ENCODE results near the gene LUM. TPM values are rescaled to one million over a fixed set of nuclear protein-coding genes. Genes with fewer than 3 reads are reported as not detected.

Gene LUM
- total and polyA plus RNA-seq, 2 experiments from 2014 or later = 0.27 TPM; not detected in 1

DNA sequence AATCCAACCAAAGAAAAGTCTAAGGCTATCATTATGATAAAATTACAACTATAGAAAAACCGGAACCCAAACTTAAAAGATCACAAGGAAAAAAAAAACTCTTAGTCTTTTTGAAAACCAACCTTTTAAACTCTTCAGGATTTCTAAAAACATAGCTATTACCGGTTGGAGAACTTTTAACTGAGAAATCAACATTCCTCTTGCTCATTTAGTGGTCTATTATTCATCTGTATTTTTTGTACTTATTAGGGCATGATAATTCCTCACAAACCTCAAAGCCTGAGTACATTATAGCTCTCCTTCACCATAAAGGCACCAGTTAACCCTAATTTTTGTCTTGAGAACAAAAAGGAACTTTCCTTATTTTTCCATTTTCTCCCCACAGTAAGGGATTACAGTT lies 10.4 kb downstream of the LUM start:
- Mint-ChIP-seq H3K27ac (no peak overlapping the region), H3K9me3 (no peaks in the 10 kb centered on the region), H3K4me1 (no peaks in the 10 kb centered on the region), H3K36me3 (ENCODE audit: low read depth) (no peaks in the 10 kb centered on the region), H3K4me3 (no peak overlapping the region), H3K27me3 (ENCODE audit: insufficient read depth, low read depth, poor library complexity) (no peaks in the 10 kb centered on the region)
- no peak for DNase-seq (ENCODE audit: low spot score)
- Histone ChIP-seq H3K27ac (ENCODE audit: low read depth) (no peak overlapping the region), H3K4me1 (ENCODE audit: insufficient read depth) (no peaks in the 10 kb centered on the region), H3K79me2 (replicated peaks; ENCODE audit: insufficient read depth) (no peaks in the 10 kb centered on the region), H2AFZ (no peak overlapping the region), H3K9me2 (ENCODE audit: insufficient read depth) (no peaks in the 10 kb centered on the region), H3K4me2 (no peak overlapping the region), H3K27me3 (ENCODE audit: insufficient read depth) (no peaks in the 10 kb centered on the region), H3K4me3 (no peak overlapping the region), H4K20me1 (replicated peaks; ENCODE audit: insufficient read depth) (no peaks in the 10 kb centered on the region), H3F3A (replicated peaks; ENCODE audit: low read depth) (no peaks in the 10 kb centered on the region), H3K36me3 (ENCODE audit: insufficient read depth) (no peaks in the 10 kb centered on the region)
- TF ChIP-seq NANOG (IDR thresholded peaks at IDR 0.05; ENCODE audit: borderline replicate concordance) (no peak), ZNF331 (CRISPR knock-in tag; IDR thresholded peaks at IDR 0.05; ENCODE audit: low read depth) (no peak), POLR2AphosphoS5 (IDR thresholded peaks at IDR 0.05; ENCODE audit: low read depth) (no peak), EZH2phosphoT487 (IDR thresholded peaks at IDR 0.05; ENCODE audit: unreplicated experiment) (no peak), EZH2 (IDR thresholded peaks at IDR 0.05; ENCODE audit: low read depth, unreplicated experiment) (no peak), STAT1 (IDR thresholded peaks at IDR 0.05; ENCODE audit: unreplicated experiment) (no peak), JUNB (IDR thresholded peaks at IDR 0.05; ENCODE audit: unreplicated experiment) (no peak), REST (IDR thresholded peaks at IDR 0.05; ENCODE audit: unreplicated experiment) (no peak), ZNF114 (CRISPR knock-in tag; IDR thresholded peaks at IDR 0.05) (no peak), CREB1 (CRISPR knock-in tag; IDR thresholded peaks at IDR 0.05; ENCODE audit: low read depth) (no peak), ETS1 (IDR thresholded peaks at IDR 0.05) (no peak), ZNF462 (CRISPR knock-in tag; IDR thresholded peaks at IDR 0.05) (no peak)
- TF ChIP-seq, protein P1, sequence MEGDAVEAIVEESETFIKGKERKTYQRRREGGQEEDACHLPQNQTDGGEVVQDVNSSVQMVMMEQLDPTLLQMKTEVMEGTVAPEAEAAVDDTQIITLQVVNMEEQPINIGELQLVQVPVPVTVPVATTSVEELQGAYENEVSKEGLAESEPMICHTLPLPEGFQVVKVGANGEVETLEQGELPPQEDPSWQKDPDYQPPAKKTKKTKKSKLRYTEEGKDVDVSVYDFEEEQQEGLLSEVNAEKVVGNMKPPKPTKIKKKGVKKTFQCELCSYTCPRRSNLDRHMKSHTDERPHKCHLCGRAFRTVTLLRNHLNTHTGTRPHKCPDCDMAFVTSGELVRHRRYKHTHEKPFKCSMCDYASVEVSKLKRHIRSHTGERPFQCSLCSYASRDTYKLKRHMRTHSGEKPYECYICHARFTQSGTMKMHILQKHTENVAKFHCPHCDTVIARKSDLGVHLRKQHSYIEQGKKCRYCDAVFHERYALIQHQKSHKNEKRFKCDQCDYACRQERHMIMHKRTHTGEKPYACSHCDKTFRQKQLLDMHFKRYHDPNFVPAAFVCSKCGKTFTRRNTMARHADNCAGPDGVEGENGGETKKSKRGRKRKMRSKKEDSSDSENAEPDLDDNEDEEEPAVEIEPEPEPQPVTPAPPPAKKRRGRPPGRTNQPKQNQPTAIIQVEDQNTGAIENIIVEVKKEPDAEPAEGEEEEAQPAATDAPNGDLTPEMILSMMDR (conservative IDR thresholded peaks at IDR 0.05; ENCODE audit: low read depth in 2 of 2) = no peak
- ATAC-seq = no peak

Data from GM23338 (cell line).